GM21447 (cell line): ENCODE data around the gene POLR1B.

ENCODE experiments used
- ATAC-seq: cut with Tn5 transposase; IDR thresholded peaks from one replicate; pipeline ENCODE4 v1.9.1; 2021; ENCODE audit not compliant: unreplicated experiment

The POLR1B gene

DNA sequence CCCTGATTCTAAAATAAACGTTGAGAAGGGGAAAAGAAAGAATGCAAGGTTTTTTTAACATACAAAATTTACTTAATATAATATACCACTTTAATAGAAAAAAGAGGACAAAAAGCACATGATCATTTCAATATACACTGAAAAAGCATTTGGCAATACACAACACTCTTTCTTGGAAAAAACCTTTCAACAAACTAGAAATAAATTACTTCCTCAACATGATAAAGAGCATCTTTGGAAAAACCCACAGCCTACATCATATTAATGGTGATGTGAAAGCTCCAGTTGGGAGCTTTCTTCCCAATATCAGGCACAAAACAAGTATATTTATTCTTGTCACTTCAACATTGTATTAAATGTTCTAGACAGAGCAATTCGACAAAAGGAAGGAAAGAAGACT is 3.0 kb upstream of the POLR1B start:
- ATAC-seq = no peak

DNA sequence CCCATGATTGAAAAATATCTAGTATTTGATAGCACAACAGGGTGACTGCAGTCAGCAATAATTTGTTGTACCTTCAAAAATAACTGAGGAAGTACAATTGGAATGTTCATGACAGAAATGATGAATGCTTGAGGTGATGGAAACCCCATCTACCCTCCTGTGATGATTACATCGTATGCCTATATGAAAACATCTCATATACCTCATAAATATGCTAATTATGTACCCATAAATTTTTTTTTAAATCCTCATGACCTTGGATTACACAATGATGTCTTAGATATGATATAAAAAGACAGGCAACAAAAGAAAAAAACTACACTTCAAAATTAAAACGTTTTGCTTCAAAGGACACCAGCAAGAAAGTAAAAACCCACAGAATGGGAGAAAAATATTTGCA is 1.4 kb upstream of the POLR1B start:
- no peak for ATAC-seq

DNA sequence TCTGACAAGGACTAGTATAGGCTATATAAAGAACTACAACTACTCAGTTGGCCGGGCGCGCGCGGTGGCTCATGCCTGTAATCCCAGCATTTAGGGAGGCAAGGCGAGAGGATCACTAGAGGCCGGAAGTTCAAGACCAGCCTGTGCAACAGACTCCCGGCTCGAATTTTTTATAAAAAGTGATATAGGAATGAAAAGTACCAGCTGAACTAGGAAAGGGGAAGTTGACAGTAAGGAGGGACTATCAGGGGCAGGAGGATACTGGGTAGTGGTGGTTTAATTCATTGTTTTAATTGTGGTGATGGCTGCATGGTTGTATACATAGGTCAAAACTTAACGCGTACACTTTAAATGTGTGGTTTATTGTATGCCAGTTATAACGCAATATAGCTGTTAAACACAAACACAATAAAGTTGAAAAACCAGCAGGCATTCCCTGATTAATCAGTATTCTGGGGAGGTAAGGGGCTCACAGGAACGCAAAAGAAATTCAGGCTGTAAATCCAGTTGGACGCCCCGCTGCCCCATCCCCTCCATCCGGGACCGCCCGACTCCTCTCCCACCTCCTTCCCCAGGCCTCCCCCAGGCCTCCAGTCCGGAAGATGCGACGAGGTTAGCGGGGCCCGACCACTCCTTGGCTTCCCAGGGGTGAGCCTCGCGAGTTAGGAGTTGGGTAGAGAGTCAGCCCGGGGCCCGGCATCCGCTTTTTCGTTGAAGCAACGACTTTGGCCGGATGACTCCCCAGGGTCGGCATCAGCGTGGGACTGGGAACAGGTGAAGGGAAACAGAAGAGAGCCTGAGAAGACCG is 746 bp upstream of the POLR1B start:
- ATAC-seq = peak; percentile 57

DNA sequence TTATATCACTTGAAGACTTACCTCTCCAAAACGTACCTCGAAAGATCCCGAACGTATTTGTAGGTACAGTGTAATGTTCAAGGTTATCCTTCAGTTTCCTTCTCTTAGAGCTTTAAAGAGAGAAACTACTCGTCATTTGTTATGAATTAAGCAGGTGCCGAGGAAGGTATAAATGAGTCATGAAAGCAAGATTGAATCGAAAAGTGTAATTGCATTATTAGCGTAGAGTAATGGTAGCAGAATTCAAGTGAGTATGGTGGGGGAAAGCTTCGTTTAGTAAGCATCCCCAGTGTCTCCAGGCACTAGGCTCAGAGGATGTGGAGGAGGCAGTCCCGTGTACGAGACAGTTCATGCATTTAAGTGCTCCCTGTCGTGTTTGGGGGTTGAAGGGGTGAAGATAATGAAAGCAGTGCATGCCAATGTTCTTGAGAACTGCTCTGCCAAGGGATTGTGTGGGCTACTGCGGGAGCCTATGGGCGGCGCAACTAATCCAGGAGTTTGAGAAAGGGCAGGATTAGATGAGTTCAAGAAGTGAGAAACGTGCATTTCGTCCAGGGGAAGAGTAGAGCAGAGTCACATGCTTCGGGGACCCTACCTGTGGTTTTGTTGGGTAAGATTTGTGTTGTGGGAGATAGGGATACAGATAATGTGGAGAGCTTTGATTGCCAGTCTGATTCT is 858 bp downstream of the POLR1B start:
- ATAC-seq = peak; percentile 6

DNA sequence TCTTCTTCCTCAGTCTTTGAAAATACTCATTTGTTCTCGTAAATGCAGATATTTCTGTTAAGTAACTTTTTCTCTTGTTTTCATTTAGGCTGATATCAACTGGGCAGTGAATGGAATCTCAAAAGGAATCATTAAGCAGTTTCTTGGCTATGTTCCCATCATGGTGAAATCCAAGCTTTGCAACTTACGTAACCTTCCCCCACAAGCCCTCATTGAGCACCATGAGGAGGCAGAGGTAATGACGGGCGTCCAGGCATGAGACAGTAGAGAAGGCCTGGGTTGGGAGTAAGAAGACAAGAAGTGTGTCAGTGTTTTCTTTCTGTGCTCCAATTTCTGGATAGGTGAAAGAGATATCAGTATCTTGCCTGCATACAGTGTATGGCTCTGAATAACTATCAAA is 5.1 kb downstream of the POLR1B start:
- ATAC-seq = no peak

DNA sequence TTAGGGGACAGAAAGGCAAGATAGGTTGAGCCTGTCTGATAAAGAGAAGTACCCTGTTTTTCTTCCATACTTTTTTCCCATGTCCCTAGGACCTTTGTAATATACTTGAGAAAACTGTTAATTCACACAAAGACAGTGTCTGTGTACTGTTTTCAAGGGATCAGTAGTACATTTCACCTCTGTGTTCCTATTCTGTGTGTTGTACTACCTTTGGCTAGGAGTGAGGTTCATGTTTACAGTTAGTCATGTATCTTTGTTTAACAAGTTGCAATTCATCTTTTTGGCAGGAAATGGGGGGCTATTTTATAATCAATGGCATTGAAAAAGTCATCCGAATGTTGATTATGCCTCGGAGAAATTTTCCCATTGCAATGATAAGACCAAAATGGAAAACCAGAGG is 6.7 kb downstream of the POLR1B start:
- ATAC-seq = no peak

DNA sequence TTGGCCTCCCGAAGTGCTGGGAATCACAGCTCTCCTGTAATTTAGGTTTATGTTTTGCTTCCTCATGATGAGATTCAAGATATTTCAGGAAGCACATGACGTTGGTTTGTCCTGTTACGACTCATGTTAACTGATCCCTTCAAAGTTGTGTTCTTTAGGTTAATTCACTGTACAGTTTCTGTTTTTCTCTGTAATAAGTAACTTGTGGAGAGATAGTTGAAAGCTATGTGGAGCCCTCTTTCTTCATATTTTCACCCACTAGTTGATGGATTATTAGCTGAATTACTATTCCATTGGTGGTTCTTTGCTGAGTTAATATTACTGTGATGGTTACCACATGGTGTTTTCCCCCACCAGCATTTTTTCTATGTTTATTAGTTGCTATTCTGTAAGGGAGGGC is 23.8 kb downstream of the POLR1B start:
- peak; percentile 79 for ATAC-seq

DNA sequence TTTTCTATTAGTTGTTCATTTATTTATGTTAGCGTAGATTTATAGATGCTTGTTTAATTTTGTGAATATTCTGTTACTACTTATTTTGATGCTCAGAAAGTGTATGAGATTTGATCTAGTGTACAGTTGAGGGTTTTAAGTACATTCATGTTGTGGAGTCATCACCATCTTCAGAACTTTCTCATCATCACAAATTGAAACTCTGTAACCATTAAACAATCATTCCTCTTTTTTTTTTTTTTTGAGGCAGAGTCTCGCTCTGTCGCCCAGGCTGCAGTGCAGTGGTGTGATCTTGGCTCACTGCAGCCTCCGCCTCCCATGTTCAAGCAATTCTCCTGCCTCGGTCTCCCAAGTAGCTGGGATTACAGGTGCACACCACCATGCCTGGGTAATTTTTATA is 24.2 kb downstream of the POLR1B start:
- ATAC-seq = peak; percentile 19

DNA sequence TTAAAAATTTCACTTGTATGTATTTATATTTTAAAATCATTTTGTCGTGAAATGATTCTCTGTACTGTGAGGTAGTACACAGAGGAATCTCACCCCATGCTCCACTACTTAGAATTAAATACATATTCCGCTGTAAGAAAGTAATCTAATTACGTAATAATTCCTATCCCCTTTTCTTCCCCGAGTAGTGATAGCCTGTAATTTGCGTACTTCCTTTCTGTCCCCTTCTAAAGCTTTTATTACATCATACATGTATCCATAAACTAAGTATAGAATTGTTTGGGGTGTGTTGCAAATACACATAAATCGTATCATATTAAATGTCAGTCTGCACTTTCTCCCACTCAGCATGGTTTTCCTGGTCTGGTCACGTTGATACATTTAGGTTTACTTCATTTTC is 29.7 kb downstream of the POLR1B start:
- ATAC-seq = no peak

DNA sequence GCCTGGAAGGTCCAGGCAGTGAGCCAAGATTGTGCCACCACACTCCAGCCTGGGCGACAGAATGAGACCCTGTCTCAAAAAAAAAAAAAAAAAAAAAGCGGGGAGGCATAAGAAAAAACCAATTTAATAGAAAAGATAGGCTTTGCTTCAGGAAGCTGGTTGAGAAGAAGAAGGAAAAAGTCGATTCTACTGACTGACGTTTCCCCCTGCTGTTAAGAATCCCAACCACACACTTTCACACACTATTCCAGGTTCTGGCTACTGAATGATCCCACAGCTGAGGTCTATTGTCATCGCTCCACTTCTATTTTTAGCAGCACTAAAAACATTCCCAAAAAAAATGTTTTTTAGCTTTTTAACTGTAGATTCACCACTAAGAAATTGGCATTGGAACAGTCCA is 35.5 kb downstream of the POLR1B start:
- ATAC-seq = no peak

DNA sequence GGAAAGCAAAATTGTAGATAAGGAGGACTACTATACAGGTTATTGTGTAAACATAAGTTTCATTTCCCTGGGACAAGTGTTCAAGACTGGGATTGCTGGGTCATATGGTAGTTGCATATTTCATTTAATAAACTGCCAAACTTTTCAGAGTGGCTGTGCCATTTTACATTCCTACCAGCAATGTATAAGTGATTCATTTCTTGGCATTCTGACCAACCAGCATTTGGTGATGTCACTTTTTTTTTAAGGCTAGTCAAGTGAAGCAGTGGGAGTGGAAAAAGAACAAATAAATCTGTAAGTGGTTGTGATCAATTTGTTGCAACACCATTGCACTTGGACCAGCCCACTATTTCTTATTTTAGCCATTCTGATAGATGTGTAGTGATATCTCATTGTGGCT is 37.0 kb downstream of the POLR1B start:
- ATAC-seq = no peak

DNA sequence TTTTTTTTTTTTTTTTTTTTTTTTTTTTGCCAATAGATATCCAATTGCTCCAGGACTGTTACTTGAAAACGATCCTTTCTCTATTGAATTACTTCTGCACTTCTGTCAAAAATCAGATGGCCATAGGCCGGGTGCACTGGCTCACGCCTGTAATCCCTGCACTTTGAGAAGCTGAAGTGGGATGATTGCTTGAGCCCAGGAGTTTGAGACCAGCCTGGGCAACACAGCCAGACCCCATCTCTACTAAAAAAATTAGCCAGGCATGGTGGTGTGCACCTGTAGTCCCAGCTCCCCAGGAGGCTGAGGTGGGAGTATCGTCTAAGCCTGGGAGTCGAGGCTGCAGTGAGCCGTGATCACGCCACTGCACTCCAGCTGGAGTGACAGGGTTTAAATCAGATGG is 37.8 kb downstream of the POLR1B start:
- no peak for ATAC-seq

DNA sequence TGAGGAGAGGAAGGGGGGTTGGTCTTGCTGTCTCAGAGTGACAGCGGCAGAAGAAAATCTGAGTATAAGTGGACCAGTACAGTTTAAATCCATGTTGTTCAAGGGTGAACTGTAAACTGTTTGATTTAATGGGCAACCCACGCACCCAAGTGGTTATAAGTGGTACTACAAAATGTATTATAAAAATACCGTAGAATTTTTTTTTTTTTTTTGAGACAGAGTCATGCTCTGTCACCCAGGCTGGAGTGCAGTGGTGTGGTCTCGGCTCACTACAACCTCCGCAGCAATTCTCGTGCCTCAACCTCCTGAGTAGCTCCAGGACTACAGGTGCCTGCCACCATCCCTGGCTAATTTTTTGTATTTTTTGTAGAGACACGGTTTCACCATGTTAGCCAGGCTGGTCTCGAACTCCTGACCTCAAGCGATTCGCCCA is 40.1 kb downstream of the POLR1B start:
- ATAC-seq = no peak

DNA sequence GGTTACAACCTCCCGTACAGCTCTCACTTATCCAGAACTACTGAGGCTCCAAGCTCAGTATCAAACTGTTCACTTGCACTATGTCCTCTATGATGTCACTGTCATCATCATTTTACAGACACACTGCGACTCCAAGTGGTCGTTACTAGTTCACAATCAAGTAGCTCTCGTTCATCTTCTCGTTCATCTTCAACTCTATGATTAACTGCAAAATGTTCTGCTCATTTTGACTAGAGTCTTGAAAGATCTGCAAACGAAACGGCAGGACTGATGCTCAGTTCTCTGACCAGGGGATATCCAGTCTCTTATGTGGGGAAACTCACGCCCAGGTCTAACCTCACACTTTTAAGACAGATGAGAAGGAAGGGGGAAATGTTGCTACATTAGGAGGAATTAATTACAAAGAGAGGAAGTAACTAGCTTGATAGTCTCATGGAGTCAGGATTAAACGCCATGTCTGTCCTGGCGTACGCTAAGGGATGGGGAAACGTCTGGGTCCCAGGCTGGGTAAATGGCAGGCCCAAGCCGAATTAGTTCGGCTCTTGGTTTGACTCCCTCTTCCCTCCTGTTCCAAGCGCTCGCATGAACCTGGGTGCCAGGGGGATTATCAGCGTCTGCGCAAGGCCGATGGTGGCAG is 41.4 kb downstream of the POLR1B start:
- ATAC-seq = no peak

DNA sequence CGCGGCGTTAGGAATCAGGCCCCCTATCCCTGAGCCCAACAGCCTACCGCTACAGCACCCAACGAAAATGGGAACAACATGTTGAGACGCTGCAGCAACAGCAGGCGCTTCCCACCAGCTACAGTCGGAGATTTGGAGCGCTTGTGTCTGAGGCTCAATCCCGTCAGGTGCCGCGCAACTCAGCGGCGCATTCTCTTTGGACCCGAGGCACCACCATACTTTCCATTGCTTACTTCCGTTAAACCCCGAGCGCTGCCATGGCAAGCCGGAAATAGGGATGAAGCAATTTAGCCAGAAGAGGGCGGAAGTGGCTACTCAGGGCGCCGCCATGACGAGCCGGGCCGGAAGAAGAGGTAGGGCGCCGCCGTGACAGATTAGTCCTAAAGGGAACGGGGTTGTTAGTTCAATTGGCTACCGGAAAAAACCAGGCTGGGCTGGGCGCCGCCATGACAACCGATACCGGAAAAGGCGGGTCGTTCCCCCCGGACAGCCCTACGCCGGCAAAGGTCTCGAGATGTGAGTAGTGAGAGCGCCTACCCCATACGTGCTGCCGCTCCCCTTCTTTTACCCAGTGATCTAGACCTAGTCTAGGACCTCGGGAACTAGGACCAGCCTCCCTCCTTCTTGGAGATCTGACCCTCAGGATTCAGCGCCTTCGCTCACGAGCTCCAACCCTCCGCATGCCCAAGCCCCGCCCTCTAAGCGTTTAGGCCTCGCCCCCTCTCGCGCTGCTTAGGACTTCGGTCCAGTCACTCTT is 42.0 kb downstream of the POLR1B start, which contains the start of gene CHCHD5:
Gene CHCHD5, plus strand, starts transcription at position 476 of the 757 bp plus-strand sequence. Its CDS starts 39 bp downstream, at position 515.
- ATAC-seq = peak; percentile 88

DNA sequence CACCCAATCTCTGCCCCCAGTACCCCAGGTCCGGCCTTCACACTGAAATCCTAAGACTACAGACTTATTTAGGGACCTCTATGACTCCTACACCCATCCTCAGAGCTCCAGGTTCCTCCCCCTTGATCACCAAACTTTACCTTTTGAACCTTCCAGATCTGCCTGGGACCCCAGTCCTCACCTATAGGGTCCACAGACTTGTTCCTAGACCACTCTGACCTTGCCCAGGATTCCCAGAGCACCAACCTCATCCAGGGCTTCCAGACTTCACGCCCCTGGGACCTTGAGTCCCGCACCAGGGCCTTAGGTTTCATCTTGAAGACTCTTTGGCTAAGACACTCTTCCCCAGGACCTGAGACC is 42.6 kb downstream of the POLR1B start:
- no peak for ATAC-seq

DNA sequence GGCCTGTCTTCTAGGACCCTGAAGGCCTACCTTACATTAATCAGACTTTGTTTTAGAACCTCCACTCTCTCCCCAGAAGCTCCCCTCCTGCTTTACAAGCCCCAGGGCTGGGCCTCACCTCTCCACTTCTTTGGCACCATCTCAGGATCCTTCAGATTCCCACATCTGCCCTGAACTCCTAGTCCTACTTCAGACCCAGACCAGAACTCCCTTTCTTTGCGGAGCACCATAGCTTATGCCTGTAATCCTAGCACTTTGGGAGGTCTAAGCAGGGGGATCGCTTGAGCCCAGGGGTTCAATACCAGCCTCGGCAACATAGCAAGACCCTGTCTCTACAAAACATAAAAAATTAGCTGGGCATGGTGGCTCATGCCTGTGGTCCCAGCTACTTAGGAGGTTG is 43.1 kb downstream of the POLR1B start:
- ATAC-seq = no peak

DNA sequence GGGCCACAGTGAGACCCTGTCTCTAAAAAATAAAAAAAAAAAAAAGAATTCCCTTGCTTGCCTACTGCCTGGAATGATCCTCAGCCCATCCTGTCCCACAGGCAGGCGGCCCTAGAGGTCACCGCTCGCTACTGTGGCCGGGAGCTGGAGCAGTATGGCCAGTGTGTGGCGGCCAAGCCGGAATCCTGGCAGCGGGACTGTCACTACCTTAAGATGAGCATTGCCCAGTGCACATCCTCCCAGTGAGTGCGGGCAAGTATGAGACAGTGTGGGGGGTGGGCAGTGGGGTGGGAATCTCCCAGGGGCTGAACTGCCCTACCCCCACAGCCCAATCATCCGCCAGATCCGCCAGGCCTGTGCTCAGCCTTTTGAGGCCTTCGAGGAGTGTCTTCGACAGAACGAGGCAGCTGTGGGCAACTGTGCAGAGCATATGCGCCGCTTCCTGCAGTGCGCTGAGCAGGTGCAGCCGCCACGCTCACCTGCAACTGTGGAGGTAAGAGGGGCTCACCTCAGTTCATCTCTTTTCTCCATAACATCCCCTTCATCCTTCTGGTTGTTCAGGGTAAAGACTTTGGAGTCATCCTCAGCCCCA is 43.7 kb downstream of the POLR1B start:
- no peak for ATAC-seq

DNA sequence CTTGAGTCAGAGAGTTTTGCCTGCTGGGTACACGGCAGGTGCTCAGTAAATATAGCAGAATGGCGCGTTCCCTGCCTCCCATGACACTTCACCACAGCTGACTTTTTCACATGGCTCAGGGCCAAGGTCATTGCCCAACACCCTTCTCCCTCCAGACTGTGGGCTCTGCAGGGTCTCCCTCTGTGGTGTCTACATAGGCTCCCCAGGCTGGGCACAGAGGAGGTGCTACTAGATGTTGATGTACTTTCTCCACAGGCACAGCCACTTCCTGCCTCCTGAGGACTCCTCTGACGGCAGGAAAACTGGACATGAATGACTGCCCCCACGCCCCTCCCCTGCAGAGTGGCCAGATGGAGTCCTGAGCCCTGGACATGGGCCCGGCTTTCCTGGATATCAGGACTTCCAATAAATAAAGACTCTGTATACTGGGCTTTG is 46.4 kb downstream of the POLR1B start:
- no peak for ATAC-seq

DNA sequence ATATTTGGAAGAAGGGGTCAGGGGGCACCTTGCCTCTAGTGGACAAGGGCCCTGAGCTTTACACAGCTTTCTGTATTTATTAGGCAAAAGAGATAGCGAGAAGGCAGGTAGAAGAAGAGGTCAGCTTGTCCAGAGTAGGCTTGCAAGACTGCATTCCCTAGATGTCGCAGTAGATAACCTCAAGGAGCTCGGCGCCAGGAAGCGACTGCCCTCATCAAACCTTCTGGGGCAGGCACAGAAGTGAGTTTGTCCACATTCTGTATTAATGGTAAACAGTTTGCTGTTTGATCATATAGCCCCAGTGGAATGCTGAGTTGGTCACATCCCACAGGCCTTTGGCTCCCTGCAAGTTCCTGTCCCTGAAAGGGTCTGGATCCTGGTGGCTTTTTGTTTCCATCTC is 49.1 kb downstream of the POLR1B start:
- no peak for ATAC-seq

DNA sequence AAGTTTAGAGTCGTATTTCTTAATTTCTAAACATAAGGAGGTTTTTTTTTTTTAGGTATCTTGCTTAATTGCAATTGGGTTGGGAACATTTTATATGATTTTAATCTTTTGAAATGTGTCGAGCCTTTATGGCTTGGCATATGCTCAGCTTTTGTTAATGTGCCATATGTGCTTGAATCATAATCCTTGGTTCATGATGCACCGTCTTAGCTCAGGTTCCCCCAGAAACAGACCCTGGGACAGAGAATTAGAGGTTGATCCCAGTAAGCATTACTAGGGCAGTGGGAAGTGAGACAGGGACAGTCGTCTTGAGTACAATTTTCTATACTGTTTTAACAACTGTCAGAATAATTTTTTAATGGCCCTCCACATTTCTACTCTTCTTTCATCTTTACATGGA is 51.5 kb downstream of the POLR1B start:
- no peak for ATAC-seq
